Measurements from ENCODE around the gene XPR1. TPM values are rescaled to one million over a fixed set of nuclear protein-coding genes. Genes with fewer than 3 reads are reported as not detected.

Gene XPR1
- total RNA-seq, 1 experiment from 2014 or later: 19.9 TPM

DNA sequence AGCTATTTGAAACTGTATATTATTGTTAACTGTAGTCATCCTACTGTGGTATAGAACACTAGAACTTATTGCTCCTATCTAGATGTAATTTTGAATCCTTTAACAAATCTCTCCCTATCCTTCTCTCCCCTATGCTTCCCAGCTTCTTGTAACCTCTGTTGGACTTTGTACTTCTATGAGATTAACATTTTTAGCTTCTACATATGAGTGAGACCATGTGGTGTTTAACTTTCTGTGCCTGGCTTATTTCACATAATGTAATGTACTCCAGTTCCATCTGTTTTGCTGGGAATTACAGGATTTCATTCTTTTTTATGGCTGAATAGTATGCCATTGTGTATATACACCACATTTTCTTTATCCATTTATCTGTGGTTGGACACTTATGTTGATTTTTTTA lies 216.4 kb downstream of the XPR1 start (continued):
- TF ChIP-seq, protein P1, sequence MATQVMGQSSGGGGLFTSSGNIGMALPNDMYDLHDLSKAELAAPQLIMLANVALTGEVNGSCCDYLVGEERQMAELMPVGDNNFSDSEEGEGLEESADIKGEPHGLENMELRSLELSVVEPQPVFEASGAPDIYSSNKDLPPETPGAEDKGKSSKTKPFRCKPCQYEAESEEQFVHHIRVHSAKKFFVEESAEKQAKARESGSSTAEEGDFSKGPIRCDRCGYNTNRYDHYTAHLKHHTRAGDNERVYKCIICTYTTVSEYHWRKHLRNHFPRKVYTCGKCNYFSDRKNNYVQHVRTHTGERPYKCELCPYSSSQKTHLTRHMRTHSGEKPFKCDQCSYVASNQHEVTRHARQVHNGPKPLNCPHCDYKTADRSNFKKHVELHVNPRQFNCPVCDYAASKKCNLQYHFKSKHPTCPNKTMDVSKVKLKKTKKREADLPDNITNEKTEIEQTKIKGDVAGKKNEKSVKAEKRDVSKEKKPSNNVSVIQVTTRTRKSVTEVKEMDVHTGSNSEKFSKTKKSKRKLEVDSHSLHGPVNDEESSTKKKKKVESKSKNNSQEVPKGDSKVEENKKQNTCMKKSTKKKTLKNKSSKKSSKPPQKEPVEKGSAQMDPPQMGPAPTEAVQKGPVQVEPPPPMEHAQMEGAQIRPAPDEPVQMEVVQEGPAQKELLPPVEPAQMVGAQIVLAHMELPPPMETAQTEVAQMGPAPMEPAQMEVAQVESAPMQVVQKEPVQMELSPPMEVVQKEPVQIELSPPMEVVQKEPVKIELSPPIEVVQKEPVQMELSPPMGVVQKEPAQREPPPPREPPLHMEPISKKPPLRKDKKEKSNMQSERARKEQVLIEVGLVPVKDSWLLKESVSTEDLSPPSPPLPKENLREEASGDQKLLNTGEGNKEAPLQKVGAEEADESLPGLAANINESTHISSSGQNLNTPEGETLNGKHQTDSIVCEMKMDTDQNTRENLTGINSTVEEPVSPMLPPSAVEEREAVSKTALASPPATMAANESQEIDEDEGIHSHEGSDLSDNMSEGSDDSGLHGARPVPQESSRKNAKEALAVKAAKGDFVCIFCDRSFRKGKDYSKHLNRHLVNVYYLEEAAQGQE (IDR thresholded peaks at IDR 0.05; ENCODE audit: low read depth): no peak
- TF ChIP-seq SIN3A (IDR thresholded peaks at IDR 0.05; ENCODE audit: low read depth): no peak
- TF ChIP-seq POLR2A (IDR thresholded peaks at IDR 0.05; ENCODE audit: borderline replicate concordance, extremely low read depth, insufficient read depth, insufficient read length): no peak
- TF ChIP-seq, protein P2, sequence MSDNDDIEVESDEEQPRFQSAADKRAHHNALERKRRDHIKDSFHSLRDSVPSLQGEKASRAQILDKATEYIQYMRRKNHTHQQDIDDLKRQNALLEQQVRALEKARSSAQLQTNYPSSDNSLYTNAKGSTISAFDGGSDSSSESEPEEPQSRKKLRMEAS (IDR thresholded peaks at IDR 0.05): no peak
- TF ChIP-seq SRF (IDR thresholded peaks at IDR 0.05; ENCODE audit: low read depth): no peak
- TF ChIP-seq, protein P3, sequence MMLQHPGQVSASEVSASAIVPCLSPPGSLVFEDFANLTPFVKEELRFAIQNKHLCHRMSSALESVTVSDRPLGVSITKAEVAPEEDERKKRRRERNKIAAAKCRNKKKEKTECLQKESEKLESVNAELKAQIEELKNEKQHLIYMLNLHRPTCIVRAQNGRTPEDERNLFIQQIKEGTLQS (IDR thresholded peaks at IDR 0.05): no peak
- no peak for TF ChIP-seq SP1 (IDR thresholded peaks at IDR 0.05; ENCODE audit: low read depth)

DNA sequence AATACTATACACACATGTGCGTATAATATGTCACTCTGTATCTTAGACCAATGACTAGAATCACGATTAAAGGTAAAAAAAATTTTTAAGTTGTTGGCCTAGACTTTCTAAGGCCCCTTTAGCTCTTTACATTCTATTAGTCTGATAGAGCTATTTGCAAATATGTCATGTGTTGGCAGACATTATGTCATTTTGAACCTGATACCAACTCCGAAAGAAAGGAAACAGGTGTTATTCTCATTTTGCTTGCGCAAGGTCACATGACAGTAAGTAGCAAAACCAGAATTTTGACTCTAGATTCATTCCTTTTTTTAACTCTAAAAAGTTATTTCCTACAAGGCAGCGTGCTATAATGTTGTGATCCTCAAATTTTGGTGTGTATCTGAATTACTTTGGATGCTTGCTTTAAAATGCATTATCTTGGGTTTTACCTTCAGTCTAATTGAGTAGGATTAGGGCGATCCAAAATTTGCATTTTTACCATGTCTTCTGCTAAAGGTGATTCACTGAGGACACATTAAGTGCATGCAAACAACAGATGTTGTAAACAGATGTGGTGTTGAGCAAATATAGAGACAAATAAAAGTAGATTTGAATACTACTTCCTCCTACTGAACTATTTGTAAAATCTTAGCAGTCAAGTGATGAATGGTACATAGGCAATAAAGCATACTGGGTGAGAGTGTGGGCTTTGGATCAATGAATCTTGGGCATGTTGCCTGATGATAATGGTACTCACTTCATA lies 217.4 kb downstream of the XPR1 start:
- RAD21 ChIA-PET (ENCODE audit: low non-redundant PET in 1 of 2, low total read pairs in 2 of 2, uncharacterized antibody in 2 of 2, unreplicated experiment in 2 of 2): no interaction called here
- H3K27me3 ChIP-seq (ENCODE audit: insufficient read depth, low read length): no peaks in the 10 kb centered on the region
- BruUV-seq (replicated peaks): no TSS peak
- CTCF ChIA-PET: no interaction called here
- no peak overlapping the region for H2AFZ ChIP-seq (ENCODE audit: low read depth, low read length, poor library complexity, severe bottlenecking)
- H3K9me3 ChIP-seq (ENCODE audit: control insufficient read depth in 1 of 2, insufficient read depth in 1 of 2, low read depth in 1 of 2, low read length in 2 of 2): no peaks in the 10 kb centered on the region
- no peaks in the 10 kb centered on the region for H3K36me3 ChIP-seq (ENCODE audit: control insufficient read depth in 1 of 2, insufficient read depth in 2 of 2, low read length in 2 of 2)
- TF ChIP-seq TCF7L2 (IDR thresholded peaks at IDR 0.05; ENCODE audit: borderline replicate concordance, extremely low read depth, insufficient read depth, insufficient read length) (no peak), ZNF274 (IDR thresholded peaks at IDR 0.05; ENCODE audit: low read depth, low read length) (no peak), SP1 (IDR thresholded peaks at IDR 0.05; ENCODE audit: low read depth) (no peak), CBX3 (IDR thresholded peaks at IDR 0.05; ENCODE audit: low read depth) (no peak), SRF (IDR thresholded peaks at IDR 0.05; ENCODE audit: low read depth) (no peak), ELF1 (IDR thresholded peaks at IDR 0.05; ENCODE audit: borderline replicate concordance, low read depth) (no peak), POLR2AphosphoS5 (IDR thresholded peaks at IDR 0.05; ENCODE audit: low read depth, low read length) (no peak), EGR1 (IDR thresholded peaks at IDR 0.05; ENCODE audit: low read depth) (no peak), POLR2A (IDR thresholded peaks at IDR 0.05; ENCODE audit: borderline replicate concordance, extremely low read depth, insufficient read depth, insufficient read length) (no peak)
- TF ChIP-seq, protein P1 (IDR thresholded peaks at IDR 0.05; ENCODE audit: low read depth): no peak
- TF ChIP-seq, protein P3 (IDR thresholded peaks at IDR 0.05): no peak
- H3K9me2 ChIP-seq (ENCODE audit: insufficient read depth): no peaks in the 10 kb centered on the region
- H3K9ac ChIP-seq (ENCODE audit: low read length): no peak overlapping the region
- no peak overlapping the region for H3K4me2 ChIP-seq (ENCODE audit: low read length)
- no peaks in the 10 kb centered on the region for H4K20me1 ChIP-seq (ENCODE audit: insufficient read depth)
- no peak for ATAC-seq
- no peak overlapping the region for H3K4me3 ChIP-seq (replicated peaks in 1 of 2; ENCODE audit: low read depth in 1 of 2, low read length in 2 of 2)
- intact Hi-C loops (cut with micrococcal nuclease): no loop called here
- POLR2A ChIA-PET: no interaction called here
- DNase-seq (ENCODE audit: low read depth, low spot score): no peak
- H3K79me2 ChIP-seq (ENCODE audit: insufficient read depth, low read length): no peaks in the 10 kb centered on the region
- H3K4me1 ChIP-seq (ENCODE audit: control insufficient read depth in 1 of 2, insufficient read depth in 2 of 2, low read length in 2 of 2): no peaks in the 10 kb centered on the region
- no peak overlapping the region for H3K27ac ChIP-seq (ENCODE audit: low read depth, low read length)

Data from HCT116 (cell line).